ENCODE data around the gene FBN2.

FBN2 gene

DNA sequence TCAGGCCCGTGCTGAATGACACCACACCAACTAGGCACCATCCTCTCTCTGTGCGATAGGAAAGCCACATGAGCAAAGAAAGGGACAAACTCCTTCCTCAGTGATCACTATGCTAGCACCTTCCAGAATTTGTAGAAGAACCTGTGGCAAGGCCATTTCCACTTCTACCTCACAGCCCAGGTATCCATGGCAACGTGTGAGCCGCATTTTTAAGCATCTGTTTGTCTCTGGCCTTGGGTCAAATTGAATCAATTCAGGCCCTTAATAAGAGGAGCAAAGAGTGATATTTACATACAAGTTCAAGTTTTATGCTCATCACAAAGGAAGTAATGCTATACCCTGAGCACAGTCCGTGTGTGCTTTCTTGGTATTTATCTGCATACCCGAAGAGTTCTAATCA is 275.1 kb downstream of the FBN2 start:
- no peak overlapping the region for H3K4me3 ChIP-seq (ENCODE audit: low read length)
- no peaks in the 10 kb centered on the region for H3K9me3 ChIP-seq (ENCODE audit: insufficient read depth, low read depth, low read length)
- no peaks in the 10 kb centered on the region for H3K4me1 ChIP-seq (ENCODE audit: insufficient read depth, low read length)
- peaks cover 25% of the 10 kb centered on the region for H3K36me3 ChIP-seq (ENCODE audit: insufficient read depth, low read depth, low read length)
- H3K27me3 ChIP-seq (ENCODE audit: insufficient read depth, low read length), result no peaks in the 10 kb centered on the region
- H3K27ac ChIP-seq (ENCODE audit: low read length), result no peak overlapping the region
- no peak overlapping the region for H3K9ac ChIP-seq (ENCODE audit: low read depth, low read length)

DNA sequence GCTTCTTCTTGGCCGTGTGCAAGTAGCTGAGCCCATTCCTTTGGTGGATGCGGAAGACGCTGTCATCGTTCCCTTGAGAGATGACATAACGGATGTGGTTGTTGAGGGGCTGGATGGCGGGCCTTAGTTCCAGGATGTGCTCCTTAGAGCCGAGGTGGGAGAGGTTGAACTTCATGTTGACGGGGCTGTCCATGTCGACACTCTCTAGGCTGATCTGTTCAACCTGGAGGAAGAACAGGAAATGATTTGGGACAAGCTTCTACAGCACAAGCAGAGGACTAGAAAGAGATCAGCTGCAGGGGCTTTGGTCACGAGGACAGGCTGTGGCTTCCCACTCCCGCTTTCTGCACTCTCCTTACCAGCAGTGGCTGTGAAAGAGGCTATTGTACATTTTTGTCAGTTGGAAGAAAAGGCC is 278.4 kb downstream of the FBN2 start:
- H3K27me3 ChIP-seq (ENCODE audit: insufficient read depth, low read length), result no peaks in the 10 kb centered on the region
- peaks cover 20% of the 10 kb centered on the region for H3K36me3 ChIP-seq (ENCODE audit: insufficient read depth, low read depth, low read length)
- H3K4me1 ChIP-seq (ENCODE audit: insufficient read depth, low read length), result no peaks in the 10 kb centered on the region
- no peak overlapping the region for H3K27ac ChIP-seq (ENCODE audit: low read length)
- H3K9ac ChIP-seq (ENCODE audit: low read depth, low read length), result no peak overlapping the region
- no peaks in the 10 kb centered on the region for H3K9me3 ChIP-seq (ENCODE audit: insufficient read depth, low read depth, low read length)
- no peak overlapping the region for H3K4me3 ChIP-seq (ENCODE audit: low read length)

DNA sequence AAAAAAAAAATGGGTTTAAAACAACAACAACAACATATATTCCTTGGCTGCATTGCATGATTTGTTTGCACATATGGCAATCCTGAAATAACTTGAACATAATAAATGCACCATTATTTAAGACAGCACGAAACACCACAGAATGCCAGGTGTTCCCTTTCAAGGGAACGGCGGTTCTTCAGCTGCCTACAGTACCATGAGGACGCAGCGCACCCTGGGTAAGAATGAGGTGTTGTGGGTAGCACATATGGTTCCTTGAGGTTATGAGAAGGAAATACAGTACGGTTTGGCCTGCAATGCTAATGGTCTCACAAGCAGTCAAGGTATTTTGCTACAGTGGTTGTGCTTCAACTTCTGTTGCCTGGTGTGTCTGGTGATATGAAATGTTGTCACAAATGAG is 279.7 kb downstream of the FBN2 start:
- Histone ChIP-seq H3K36me3 (ENCODE audit: insufficient read depth, low read depth, low read length) (peaks cover 20% of the 10 kb centered on the region), H3K4me1 (ENCODE audit: insufficient read depth, low read length) (no peaks in the 10 kb centered on the region), H3K27ac (ENCODE audit: low read length) (no peak overlapping the region), H3K9me3 (ENCODE audit: insufficient read depth, low read depth, low read length) (no peaks in the 10 kb centered on the region), H3K27me3 (ENCODE audit: insufficient read depth, low read length) (no peaks in the 10 kb centered on the region), H3K9ac (ENCODE audit: low read depth, low read length) (no peak overlapping the region), H3K4me3 (ENCODE audit: low read length) (no peak overlapping the region)

DNA sequence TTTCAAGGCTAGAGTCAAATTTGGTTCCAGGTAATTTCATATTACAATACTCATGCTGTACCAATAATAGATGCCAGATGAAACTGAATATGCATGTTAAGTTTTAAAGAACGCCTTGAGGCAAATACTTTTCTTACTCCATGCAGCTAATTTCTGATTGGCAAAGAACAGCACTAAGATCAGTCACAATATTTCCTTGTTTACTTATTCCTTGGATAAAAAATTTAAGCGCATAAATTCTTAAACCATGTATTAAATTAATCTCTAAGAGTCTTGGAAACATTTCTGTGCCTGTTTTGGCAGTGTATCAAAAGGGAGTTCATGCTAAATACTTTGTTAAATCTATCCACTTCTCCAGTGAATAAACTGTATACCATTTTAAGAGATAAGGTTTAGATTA is 281.0 kb downstream of the FBN2 start:
- no peak overlapping the region for H3K9ac ChIP-seq (ENCODE audit: low read depth, low read length)
- no peak overlapping the region for H3K4me3 ChIP-seq (ENCODE audit: low read length)
- no peaks in the 10 kb centered on the region for H3K4me1 ChIP-seq (ENCODE audit: insufficient read depth, low read length)
- no peaks in the 10 kb centered on the region for H3K9me3 ChIP-seq (ENCODE audit: insufficient read depth, low read depth, low read length)
- no peaks in the 10 kb centered on the region for H3K27me3 ChIP-seq (ENCODE audit: insufficient read depth, low read length)
- H3K36me3 ChIP-seq (ENCODE audit: insufficient read depth, low read depth, low read length), result peaks cover 11% of the 10 kb centered on the region; the same call in 1 of the 2 replicates
- H3K27ac ChIP-seq (ENCODE audit: low read length), result no peak overlapping the region

DNA sequence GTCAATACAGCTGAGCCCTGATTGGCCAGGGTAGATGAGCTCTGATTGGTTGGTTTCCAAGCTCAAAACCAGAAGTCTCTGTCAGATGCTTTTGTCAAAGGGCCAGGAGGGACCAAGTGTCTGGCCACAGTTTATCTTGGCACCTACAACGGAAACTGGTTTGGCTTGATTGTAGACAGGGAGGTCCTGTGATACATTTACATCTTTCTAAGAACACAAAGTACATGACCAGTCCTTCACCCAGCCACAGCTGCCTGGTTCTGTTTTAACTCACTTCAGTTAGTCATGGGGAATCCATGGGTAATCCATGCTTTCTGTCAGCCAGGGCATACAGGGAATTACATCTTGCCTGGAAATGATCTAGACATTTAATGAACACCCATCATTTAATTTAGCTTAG is 283.3 kb downstream of the FBN2 start:
- Histone ChIP-seq H3K27ac (ENCODE audit: low read length) (no peak overlapping the region), H3K4me3 (ENCODE audit: low read length) (no peak overlapping the region), H3K36me3 (ENCODE audit: insufficient read depth, low read depth, low read length) (peaks cover 6% of the 10 kb centered on the region; the same call in 1 of the 2 replicates), H3K9me3 (ENCODE audit: insufficient read depth, low read depth, low read length) (no peaks in the 10 kb centered on the region), H3K4me1 (ENCODE audit: insufficient read depth, low read length) (no peaks in the 10 kb centered on the region), H3K27me3 (ENCODE audit: insufficient read depth, low read length) (no peaks in the 10 kb centered on the region), H3K9ac (ENCODE audit: low read depth, low read length) (no peak overlapping the region)

DNA sequence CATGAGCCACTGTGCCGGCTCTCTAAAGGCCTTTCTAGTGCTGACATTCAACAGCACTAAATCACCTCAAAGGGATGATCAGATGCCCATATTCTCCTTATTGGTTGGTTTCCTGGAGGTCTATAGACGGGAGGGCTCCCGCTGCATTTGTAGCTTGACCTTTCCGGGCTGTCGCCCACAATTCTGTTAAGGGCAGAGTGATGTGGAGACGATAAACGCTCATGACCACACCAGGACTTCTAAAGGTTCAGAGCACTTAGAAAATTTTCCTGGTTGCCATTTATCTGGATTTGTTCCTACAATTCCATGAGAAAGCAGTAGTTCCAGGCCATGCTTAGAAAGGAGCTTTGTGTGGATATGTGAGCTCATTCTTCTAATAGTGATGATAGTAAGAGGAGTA is 284.2 kb downstream of the FBN2 start:
- Histone ChIP-seq H3K27ac (ENCODE audit: low read length) (no peak overlapping the region), H3K9me3 (ENCODE audit: insufficient read depth, low read depth, low read length) (no peaks in the 10 kb centered on the region), H3K36me3 (ENCODE audit: insufficient read depth, low read depth, low read length) (peaks cover 6% of the 10 kb centered on the region; the same call in 1 of the 2 replicates), H3K27me3 (ENCODE audit: insufficient read depth, low read length) (no peaks in the 10 kb centered on the region), H3K4me3 (ENCODE audit: low read length) (no peak overlapping the region), H3K9ac (ENCODE audit: low read depth, low read length) (no peak overlapping the region), H3K4me1 (ENCODE audit: insufficient read depth, low read length) (no peaks in the 10 kb centered on the region)

DNA sequence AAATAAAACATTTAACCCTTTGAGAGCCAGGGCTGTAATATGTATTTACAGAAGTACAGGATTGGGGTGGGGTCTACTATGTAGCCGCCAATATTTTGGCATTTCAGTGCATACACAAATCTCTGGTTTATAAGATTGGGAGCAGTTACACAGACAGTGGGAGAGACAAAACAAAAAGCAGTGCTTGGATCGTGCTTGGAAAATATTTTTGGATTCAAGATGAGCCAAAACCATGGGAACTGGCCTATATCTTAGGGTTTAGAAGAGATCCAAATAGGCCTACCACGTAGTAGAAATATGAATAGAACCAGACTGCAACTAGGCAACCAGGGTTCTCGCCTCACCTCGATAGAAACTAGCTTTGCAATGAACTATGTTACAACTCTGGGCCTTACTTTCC is 284.9 kb downstream of the FBN2 start:
- H3K4me3 ChIP-seq (ENCODE audit: low read length), result no peak overlapping the region
- no peak overlapping the region for H3K9ac ChIP-seq (ENCODE audit: low read depth, low read length)
- H3K36me3 ChIP-seq (ENCODE audit: insufficient read depth, low read depth, low read length), result peaks cover under 1% of the 10 kb centered on the region; the same call in 1 of the 2 replicates
- no peaks in the 10 kb centered on the region for H3K4me1 ChIP-seq (ENCODE audit: insufficient read depth, low read length)
- no peaks in the 10 kb centered on the region for H3K27me3 ChIP-seq (ENCODE audit: insufficient read depth, low read length)
- no peak overlapping the region for H3K27ac ChIP-seq (ENCODE audit: low read length)
- no peaks in the 10 kb centered on the region for H3K9me3 ChIP-seq (ENCODE audit: insufficient read depth, low read depth, low read length)

DNA sequence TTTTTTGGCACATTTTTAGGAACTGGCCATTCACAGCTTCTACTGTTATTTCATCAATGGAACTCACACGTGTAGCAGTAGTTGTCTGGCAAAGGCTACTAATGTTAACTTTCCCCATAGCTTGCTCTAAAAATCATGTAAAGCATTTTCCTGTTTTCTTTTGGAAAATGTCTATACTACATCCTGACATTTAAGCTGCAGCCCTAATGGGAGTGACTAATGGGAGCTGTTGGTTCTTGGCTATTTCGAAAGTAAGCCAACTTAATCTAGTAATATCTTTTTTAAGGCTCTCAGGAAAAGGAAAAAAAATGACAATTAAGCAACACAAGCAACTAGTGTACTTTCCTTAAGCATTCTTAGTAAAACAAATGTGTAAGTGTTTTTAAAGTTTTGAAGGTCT is 285.3 kb downstream of the FBN2 start:
- no peaks in the 10 kb centered on the region for H3K9me3 ChIP-seq (ENCODE audit: insufficient read depth, low read depth, low read length)
- no peaks in the 10 kb centered on the region for H3K36me3 ChIP-seq (ENCODE audit: insufficient read depth, low read depth, low read length)
- H3K27me3 ChIP-seq (ENCODE audit: insufficient read depth, low read length), result no peaks in the 10 kb centered on the region
- H3K4me3 ChIP-seq (ENCODE audit: low read length), result no peak overlapping the region
- no peaks in the 10 kb centered on the region for H3K4me1 ChIP-seq (ENCODE audit: insufficient read depth, low read length)
- no peak overlapping the region for H3K9ac ChIP-seq (ENCODE audit: low read depth, low read length)
- no peak overlapping the region for H3K27ac ChIP-seq (ENCODE audit: low read length)

DNA sequence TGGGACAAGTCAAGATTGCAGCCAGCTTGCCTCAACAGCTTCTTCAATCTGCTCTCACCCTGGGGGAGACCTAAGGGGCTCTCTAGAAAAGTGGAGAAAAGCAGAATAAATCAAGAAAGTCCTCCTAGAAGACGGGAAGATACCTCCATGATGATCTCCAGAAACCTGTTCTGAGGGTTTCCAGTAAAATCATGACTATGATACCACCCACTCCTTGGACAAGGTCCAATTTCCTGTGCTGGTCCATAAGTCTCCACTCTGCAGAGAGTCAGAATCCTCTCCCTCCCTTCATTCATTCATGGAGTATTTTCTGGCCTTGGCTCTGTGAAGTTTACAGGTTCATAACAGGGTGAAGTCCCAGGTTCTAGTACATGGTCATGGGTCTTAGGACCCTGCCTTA is 285.8 kb downstream of the FBN2 start:
- Histone ChIP-seq H3K4me3 (ENCODE audit: low read length) (no peak overlapping the region), H3K9ac (ENCODE audit: low read depth, low read length) (no peak overlapping the region), H3K9me3 (ENCODE audit: insufficient read depth, low read depth, low read length) (no peaks in the 10 kb centered on the region), H3K27ac (ENCODE audit: low read length) (no peak overlapping the region), H3K4me1 (ENCODE audit: insufficient read depth, low read length) (no peaks in the 10 kb centered on the region), H3K27me3 (ENCODE audit: insufficient read depth, low read length) (no peaks in the 10 kb centered on the region), H3K36me3 (ENCODE audit: insufficient read depth, low read depth, low read length) (no peaks in the 10 kb centered on the region)

DNA sequence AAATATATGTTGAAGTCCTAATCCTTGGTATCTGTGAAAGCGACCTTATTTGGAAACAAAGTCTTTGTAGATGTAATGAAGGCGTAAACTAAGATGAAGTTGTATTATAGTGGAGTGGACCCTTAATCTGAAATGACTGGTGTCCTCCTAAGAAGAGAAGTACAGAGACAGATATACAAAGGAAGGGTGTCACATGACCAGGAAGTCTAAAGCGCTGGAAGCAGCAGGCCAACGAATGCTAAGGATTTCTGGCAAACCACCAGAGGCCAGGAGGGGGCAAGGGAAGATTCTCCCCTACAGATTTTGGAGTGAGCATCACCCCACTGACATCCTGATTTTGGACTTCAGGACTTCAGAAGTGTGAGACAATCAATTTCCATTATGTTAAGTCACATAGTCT is 292.1 kb downstream of the FBN2 start:
- no peaks in the 10 kb centered on the region for H3K36me3 ChIP-seq (ENCODE audit: insufficient read depth, low read depth, low read length)

DNA sequence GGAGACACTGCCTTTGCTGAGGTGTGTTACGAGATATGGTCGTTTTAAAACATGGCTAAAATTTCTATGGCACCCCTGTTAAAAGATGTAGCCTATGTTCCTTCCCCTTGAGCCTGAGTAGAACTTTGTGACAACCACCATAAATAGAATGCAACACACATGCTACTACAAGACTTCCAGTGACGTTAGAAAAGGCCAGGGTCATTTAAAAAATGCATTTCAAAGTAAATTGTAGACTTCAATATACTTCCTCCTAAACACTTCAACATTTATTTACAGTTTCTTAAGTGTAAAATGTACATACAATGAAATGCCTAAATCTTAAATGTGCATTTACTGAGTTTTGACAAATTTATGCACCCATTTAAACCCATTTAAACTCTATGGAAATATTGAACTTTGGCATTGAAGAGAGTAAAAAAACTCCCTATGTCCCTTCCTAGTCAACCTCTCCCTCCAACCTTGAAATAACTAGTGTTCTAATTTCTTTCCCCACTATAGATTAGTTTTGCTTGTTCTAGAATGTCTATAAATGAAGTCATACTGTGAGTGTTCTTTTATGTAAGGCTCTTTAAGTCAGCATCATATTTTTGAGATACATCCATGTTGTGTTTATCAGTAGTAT is 294.0 kb downstream of the FBN2 start:
- Histone ChIP-seq H3K27ac (ENCODE audit: low read length) (no peak overlapping the region), H3K27me3 (ENCODE audit: insufficient read depth, low read length) (no peaks in the 10 kb centered on the region), H3K9ac (ENCODE audit: low read depth, low read length) (no peak overlapping the region), H3K4me1 (ENCODE audit: insufficient read depth, low read length) (no peaks in the 10 kb centered on the region), H3K4me3 (ENCODE audit: low read length) (no peak overlapping the region), H3K36me3 (ENCODE audit: insufficient read depth, low read depth, low read length) (no peaks in the 10 kb centered on the region), H3K9me3 (ENCODE audit: insufficient read depth, low read depth, low read length) (no peaks in the 10 kb centered on the region)

More for the DNA sequence above, 292.1 kb downstream of the FBN2 start:
- H3K27ac ChIP-seq (ENCODE audit: low read length), result no peak overlapping the region
- H3K4me3 ChIP-seq (ENCODE audit: low read length), result no peak overlapping the region
- H3K4me1 ChIP-seq (ENCODE audit: insufficient read depth, low read length), result no peaks in the 10 kb centered on the region
- no peaks in the 10 kb centered on the region for H3K9me3 ChIP-seq (ENCODE audit: insufficient read depth, low read depth, low read length)
- no peak overlapping the region for H3K9ac ChIP-seq (ENCODE audit: low read depth, low read length)
- no peaks in the 10 kb centered on the region for H3K27me3 ChIP-seq (ENCODE audit: insufficient read depth, low read length)

DNA sequence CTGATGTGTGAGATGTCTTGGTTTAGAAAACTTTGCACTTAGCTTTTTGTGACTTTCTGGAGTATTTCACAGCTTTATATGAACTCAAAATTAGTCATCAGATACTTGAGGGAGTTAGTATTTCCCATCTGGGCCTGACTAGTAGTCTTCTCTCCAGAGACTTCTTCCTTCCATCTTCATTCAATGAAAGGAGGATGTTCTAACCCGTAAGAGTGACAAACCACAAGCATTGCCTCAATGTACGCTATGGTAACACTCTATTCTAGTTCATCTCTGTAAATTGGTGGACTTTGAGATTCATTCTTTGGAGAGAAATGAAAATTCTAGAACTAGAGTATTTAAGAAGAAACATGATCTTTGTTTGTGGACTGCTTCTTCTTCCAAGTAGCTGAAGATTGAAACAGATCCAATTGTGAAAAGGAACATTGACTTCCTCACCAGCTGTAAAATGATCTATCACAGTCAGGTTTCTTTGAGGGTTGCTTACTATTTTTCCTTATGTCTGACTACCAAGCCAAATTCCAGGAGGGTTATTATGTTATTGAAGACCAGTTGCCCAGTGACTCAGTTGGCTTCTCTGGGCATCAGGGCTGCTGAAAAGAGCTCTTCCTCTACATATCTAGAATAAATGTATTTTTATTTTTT is 296.9 kb downstream of the FBN2 start:
- Histone ChIP-seq H3K4me1 (ENCODE audit: insufficient read depth, low read length) (no peaks in the 10 kb centered on the region), H3K9me3 (ENCODE audit: insufficient read depth, low read depth, low read length) (no peaks in the 10 kb centered on the region), H3K36me3 (ENCODE audit: insufficient read depth, low read depth, low read length) (no peaks in the 10 kb centered on the region), H3K27ac (ENCODE audit: low read length) (no peak overlapping the region), H3K9ac (ENCODE audit: low read depth, low read length) (no peak overlapping the region), H3K27me3 (ENCODE audit: insufficient read depth, low read length) (no peaks in the 10 kb centered on the region), H3K4me3 (ENCODE audit: low read length) (no peak overlapping the region)
